NT2/D1 (cell line): ENCODE measurements around the gene LRRN4.

Experiments
- SUZ12 ChIP-seq: IDR thresholded peaks from 2 replicates; pipeline ENCODE4 v1.6.1; 2011; ENCODE audit not compliant: insufficient read length, insufficient read depth; ENCODE audit errors: extremely low read depth
- YY1 ChIP-seq: IDR thresholded peaks from 2 replicates; pipeline ENCODE4 v1.6.1; 2011; ENCODE audit not compliant: insufficient read length, insufficient read depth

DNA sequence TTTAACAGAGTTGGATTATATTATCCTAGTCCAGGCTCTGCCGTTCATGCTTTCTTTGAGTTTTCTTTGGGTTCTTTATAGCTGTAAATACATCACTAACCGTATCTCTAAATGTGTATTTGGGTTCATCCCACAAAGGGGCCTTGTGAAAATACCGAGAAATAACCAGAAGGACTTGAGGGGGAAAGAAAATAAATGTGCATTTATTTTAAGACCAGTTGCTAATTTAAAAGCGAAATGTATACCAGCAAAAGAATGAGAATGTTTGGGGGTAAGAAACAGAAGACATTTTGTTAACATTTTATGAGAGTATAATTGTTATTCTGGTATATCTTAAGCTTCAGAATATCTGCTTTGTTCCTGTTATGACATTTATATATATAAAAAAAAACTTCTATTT lies 38.9 kb downstream of the LRRN4 start:
- no peak for TF ChIP-seq SUZ12
- no peak for TF ChIP-seq YY1
